Breast epithelium (tissue), 4 donors: ENCODE results near the gene JUND. TPM values are rescaled to one million over a fixed set of nuclear protein-coding genes. Genes with fewer than 3 reads are reported as not detected.

Experiments used
- DNase-seq, 2 donors: peaks; one replicate each; pipeline ENCODE4 v3.0.0-alpha.2; 2019; ENCODE audit warnings: low spot score in 2 of 2
- H3K27ac ChIP-seq, 2 donors: fragments of 200-600 bp; sonication (generic) in 1 of 2; one replicate each; pipeline ENCODE4 v1.5.1; 2016 to 2019; ENCODE audit warnings: mild to moderate bottlenecking in 1 of 2
- H3K27me3 ChIP-seq, 2 donors: fragments of 200-600 bp; sonication (generic) in 1 of 2; one replicate each; pipeline versions ENCODE4 v1.5.1 to v1.6.0; 2017 to 2019; ENCODE audit warnings: control low read depth in 1 of 2, mild to moderate bottlenecking in 1 of 2
- H3K36me3 ChIP-seq: fragments of 200-600 bp; one replicate; pipeline ENCODE4 v1.5.1; 2019
- H3K4me1 ChIP-seq, 2 donors: fragments of 200-600 bp; sonication (generic); one replicate each; pipeline ENCODE4 v1.5.1; 2016 to 2019; ENCODE audit warnings: control low read depth in 1 of 2
- H3K4me3 ChIP-seq, 3 donors: fragments of 200-600 bp; sonication (generic); 1 replicate in 2 of 3; 2 replicates in 1 of 3; pipeline ENCODE4 v1.5.1; 2016 to 2019; ENCODE audit warnings: mild to moderate bottlenecking in 3 of 3, moderate library complexity in 2 of 3
- H3K9me3 ChIP-seq, 2 donors: fragments of 200-600 bp; sonication (generic) in 1 of 2; one replicate each; pipeline ENCODE4 v1.5.1; 2016 to 2019; ENCODE audit warnings: control low read depth in 1 of 2
- POLR2A ChIP-seq: fragments of 450-650 bp; IDR thresholded peaks from one replicate; pipeline ENCODE4 v1.6.1; 2016; ENCODE audit warnings: antibody characterized with exemption, mild to moderate bottlenecking, moderate library complexity
- POLR2AphosphoS5 ChIP-seq, 3 donors: sonication (generic); formaldehyde crosslinking; IDR thresholded peaks; one replicate each; pipeline ENCODE4 v1.6.1; 2017; ENCODE audit warnings: antibody characterized with exemption in 3 of 3
- intact Hi-C: fragments of 100-400 bp; cut with DNase I; formaldehyde crosslinking; loops from one replicate; pipeline ENCODE4 v1.15.1; 2023; ENCODE audit warnings: low total_unique reads
- total RNA-seq, 3 donors: library from RNA; depleted of rRNA; stranded (reverse); fragments of >200 nt; gene quantifications; one replicate each; pipeline ENCODE4 v1.1.0, GENCODE V29; 2016
- TF ChIP-seq, protein P1 (sequence below), 3 donors: fragments of 450-650 bp; IDR thresholded peaks; one replicate each; pipeline ENCODE4 v1.5.1; 2016 to 2017; ENCODE audit warnings: antibody characterized with exemption in 3 of 3, mild to moderate bottlenecking in 3 of 3, moderate library complexity in 3 of 3

Gene JUND
- total RNA-seq, 3 donors from 2014 or later = 325 to 833 (median 602) TPM

DNA sequence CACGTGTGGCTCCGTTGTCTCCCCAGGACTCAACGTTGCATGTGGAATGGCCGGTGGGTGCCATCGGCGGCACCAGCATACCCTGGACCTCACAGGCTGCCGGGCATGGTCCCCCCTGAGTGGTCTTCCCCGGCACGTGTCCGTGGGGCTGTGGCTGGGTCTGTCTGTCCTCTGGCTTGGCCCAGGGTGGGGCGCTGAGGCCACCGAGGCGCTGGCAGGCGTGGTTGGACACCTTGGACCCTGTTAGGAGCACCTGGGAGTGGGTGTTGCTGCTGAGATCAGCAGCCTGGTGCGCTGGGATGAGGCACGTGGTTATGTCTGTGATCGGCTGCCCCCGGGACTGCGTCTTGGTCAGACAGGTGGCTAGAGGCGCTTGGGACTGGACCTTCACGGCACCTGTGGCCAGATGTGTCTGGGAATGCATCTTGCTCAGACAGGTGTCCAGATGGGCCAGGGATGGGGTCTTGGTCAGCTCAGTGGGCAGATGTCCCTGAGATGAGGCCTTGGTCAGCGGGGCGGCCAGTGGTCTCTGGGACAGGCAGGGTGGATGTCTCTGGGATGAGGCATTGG is 16.4 kb downstream of the JUND start:
- no peaks in the 10 kb centered on the region for H3K9me3 ChIP-seq
- no peak for DNase-seq
- no peaks in the 10 kb centered on the region for H3K4me1 ChIP-seq
- H3K27me3 ChIP-seq = no peaks in the 10 kb centered on the region
- H3K36me3 ChIP-seq = peaks cover 5% of the 10 kb centered on the region
- H3K27ac ChIP-seq = no peak overlapping the region
- H3K4me3 ChIP-seq = no peak overlapping the region
- TF ChIP-seq, protein P1, sequence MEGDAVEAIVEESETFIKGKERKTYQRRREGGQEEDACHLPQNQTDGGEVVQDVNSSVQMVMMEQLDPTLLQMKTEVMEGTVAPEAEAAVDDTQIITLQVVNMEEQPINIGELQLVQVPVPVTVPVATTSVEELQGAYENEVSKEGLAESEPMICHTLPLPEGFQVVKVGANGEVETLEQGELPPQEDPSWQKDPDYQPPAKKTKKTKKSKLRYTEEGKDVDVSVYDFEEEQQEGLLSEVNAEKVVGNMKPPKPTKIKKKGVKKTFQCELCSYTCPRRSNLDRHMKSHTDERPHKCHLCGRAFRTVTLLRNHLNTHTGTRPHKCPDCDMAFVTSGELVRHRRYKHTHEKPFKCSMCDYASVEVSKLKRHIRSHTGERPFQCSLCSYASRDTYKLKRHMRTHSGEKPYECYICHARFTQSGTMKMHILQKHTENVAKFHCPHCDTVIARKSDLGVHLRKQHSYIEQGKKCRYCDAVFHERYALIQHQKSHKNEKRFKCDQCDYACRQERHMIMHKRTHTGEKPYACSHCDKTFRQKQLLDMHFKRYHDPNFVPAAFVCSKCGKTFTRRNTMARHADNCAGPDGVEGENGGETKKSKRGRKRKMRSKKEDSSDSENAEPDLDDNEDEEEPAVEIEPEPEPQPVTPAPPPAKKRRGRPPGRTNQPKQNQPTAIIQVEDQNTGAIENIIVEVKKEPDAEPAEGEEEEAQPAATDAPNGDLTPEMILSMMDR (IDR thresholded peaks at IDR 0.05) = no peak
- TF ChIP-seq POLR2A = no peak
- no peak for TF ChIP-seq POLR2AphosphoS5 (IDR thresholded peaks at IDR 0.05)
- intact Hi-C loops = loop anchor here (10.0 kb wide), 1 partner anchor 150 kb away; the partner anchor contains the start of gene SSBP4

DNA sequence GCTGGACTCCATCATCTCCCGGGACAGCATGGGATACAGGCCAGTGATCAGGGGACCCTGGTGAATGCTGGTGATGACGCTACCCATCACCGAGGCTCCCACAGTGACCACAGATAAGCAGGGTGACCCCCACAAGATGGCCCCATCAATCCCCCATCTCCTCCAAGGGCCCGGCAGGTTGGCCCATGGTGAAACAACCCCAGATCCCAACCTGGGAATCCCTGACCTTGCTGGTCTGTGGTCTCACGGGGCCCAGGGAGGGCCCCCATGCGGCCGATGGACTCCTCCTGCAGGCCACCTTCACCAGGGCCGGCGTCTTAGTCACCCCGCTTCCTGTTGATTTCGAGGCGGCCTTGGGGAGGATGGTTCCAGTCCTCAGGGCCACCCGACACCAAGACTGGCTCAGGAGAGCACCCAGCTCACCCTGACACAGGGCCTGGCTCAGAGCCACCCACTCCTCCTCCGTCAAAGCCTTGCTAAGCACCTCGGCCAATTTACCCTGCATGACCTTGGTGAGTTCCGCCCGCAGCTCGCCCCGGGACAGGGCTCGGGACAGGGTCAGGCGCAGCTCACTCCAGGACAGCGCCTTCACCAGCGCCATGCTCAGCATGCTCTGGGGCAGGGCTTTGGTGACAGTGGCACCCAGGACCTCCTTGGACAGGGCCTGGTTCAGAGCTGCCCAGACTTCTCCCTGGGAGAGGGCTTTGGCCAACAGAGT is 17.1 kb downstream of the JUND start:
- Histone ChIP-seq H3K4me3 (no peak overlapping the region), H3K27ac (no peak overlapping the region), H3K36me3 (peaks cover 5% of the 10 kb centered on the region), H3K4me1 (no peaks in the 10 kb centered on the region), H3K9me3 (no peaks in the 10 kb centered on the region), H3K27me3 (no peaks in the 10 kb centered on the region)
- DNase-seq = no peak
- TF ChIP-seq POLR2A (no peak), POLR2AphosphoS5 (IDR thresholded peaks at IDR 0.05) (no peak)
- TF ChIP-seq, protein P1 (IDR thresholded peaks at IDR 0.05) = no peak
- intact Hi-C loops = loop anchor here (10.0 kb wide), 1 partner anchor 151 kb away; the partner anchor contains the start of gene SSBP4

DNA sequence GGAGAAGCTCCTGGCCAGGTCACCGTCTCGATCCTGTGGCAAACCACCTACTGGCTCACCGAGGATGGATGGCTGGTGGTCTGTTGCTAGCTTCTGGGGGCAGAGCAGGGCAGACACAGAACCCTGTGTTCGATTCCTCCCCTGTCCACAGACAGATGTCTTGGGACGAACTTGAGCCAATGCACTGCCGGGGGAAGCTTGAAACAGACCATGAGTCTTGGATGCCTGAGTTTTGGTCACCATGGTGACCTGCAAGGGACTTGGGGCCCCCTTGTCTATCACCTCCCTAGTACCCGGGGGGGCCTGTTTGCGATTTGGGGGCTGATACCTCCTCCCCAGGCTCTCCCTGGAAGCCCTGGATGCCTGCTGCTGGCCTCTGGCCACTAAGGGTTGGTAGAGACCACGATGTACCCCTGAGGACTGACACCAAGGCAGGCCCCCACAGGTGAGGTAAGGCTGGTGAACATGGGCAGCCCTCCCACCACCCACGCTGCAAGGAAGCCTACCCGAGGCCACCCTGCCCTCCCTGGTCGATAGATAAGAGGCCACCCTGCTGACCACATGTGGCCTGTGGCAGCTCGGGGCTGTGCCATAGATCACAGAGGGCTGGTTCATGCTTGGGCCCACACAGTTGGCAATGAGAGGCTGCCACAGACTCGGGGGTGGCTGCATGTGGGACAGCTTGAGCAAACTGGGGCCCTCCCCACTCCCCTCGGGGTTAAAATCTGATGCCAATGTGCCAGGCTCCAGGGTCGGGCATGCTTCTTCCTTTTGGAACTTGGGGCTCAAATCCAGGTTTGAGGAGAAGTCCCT is 17.9 kb downstream of the JUND start:
- Histone ChIP-seq H3K4me3 (no peak overlapping the region), H3K27me3 (no peaks in the 10 kb centered on the region), H3K27ac (no peak overlapping the region), H3K4me1 (no peaks in the 10 kb centered on the region), H3K36me3 (peaks cover 5% of the 10 kb centered on the region), H3K9me3 (no peaks in the 10 kb centered on the region)
- TF ChIP-seq, protein P1 (IDR thresholded peaks at IDR 0.05) = no peak
- no peak for TF ChIP-seq POLR2A
- intact Hi-C loops = loop anchor here (10.0 kb wide), 1 partner anchor 151 kb away; the partner anchor contains the start of gene SSBP4
- DNase-seq = no peak

DNA sequence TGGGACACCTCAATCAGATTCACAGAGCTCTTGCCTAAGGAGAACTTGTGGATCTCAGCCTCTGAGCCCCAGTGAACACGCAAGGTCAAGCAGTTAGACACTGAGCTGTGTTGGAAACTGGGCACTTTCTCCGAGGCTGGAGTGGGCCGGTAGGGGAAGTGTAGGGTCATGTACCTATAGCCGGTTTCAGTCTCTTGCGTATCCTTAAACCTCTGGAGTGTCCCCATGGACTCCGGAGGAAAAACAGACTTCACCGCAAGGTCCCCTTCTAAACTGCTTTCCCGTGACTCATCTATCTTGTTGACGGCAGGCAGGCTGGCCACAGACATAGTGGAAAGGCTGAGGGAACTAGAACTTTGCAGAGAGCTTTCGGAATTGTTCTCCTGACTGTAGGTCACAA is 18.5 kb downstream of the JUND start:
- no peaks in the 10 kb centered on the region for H3K9me3 ChIP-seq
- no peak for TF ChIP-seq POLR2A
- TF ChIP-seq POLR2AphosphoS5 (IDR thresholded peaks at IDR 0.05) = no peak
- TF ChIP-seq, protein P1 (IDR thresholded peaks at IDR 0.05) = no peak
- no peak overlapping the region for H3K27ac ChIP-seq
- H3K4me1 ChIP-seq = no peaks in the 10 kb centered on the region
- H3K36me3 ChIP-seq = peaks cover 5% of the 10 kb centered on the region
- H3K4me3 ChIP-seq = no peak overlapping the region
- H3K27me3 ChIP-seq = no peaks in the 10 kb centered on the region
- DNase-seq = no peak
- intact Hi-C loops = loop anchor here (10.0 kb wide), 1 partner anchor 152 kb away; the partner anchor contains the start of gene SSBP4
